Glomerular visceral epithelial cell (primary cell): ENCODE results near the gene ATP8A2.
"Not testable (repeated sequence)": the region's sequence is repeated elsewhere in the genome, so short reads cannot be mapped to it uniquely, and the experiment has no call there.

Source experiments
- DNase-seq: peaks from one replicate; pipeline ENCODE4 v3.0.0-alpha.2; 2016; ENCODE audit errors: extremely low spot score

Gene ATP8A2

DNA sequence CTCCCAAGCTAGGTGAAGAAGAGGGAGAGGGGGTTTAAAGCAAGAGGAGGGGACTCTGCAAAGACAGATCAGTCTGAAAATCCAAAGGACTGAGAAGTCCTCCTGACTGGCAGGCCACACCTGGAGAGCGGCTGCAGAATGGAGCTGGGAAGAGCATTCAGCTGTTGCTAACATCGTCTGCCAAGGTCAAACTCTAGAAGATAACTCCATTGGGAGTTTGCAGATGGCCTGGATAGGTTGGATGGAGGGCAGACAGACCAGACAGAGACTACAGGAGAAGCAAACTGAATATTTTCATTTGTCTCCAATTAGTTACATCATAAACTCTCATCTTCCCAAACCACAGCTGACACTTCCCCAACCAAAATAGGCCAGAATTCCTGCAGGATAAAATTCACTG lies 699.9 kb downstream of the ATP8A2 start:
- no peak for DNase-seq

- not testable (repeated sequence) for DNase-seq
These were observed 700.6 kb downstream of the ATP8A2 start for GRCh38 chr13:26072335-26072734.

DNA sequence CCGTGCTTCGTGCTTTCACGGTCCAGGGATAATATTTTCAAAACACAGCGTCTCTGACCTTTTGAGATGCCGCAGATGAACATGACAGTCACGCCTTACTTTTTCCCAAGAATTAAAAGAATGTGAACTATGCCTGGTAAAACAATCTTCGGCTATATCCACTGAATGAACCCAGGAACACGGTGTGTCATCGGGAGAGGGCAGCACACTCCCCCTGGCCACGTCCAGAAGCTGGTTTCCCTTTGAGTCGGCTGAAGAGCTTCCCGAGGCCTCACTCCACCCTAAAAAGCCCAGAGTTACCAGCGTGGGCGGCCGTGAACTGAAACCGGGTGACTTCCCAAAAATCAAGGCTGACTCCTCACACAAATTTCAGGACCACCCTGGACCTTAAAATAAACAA lies 702.9 kb downstream of the ATP8A2 start:
- DNase-seq = peak; percentile 86
